ENCODE results near the gene SLC35F4. TPM values are rescaled to one million over a fixed set of nuclear protein-coding genes. Genes with fewer than 3 reads are reported as not detected.

The SLC35F4 gene
- total and polyA plus RNA-seq, 2 donors (not counting 3 experiments of a cell fraction or from before 2014, with no cell fraction given): not detected

DNA sequence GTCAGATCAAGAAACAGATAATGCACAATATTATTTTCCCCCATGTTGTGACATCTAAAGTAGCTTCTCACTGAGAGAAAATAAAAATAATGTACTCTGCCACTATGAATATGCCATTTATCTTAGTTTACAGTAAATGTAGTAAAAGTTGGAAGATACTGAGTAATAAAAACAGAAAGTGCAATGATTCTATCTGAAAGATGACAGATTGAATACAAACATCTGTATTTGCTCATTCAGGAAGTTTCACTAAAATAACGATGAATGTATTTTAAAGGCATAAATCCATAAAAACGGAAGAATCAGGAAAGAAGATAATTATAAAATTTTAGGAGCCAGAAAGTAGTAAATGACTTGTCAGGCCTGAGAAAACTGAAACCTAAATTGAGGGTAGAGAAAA lies 18.2 kb downstream of the SLC35F4 start:
- dilution Hi-C loops (cut with MboI; ENCODE audit: extremely low pct_ligation_motif_present, low sequenced_read_pairs): no loop called here
- FAIRE-seq (no peak), DNase-seq (ENCODE audit: low read depth, low spot score) (no peak)
- Histone ChIP-seq H3K4me3 (replicated peaks in 1 of 3; ENCODE audit: insufficient read depth in 1 of 3, low read depth in 1 of 3, low read length in 3 of 3) (no peak overlapping the region), H3K4me2 (ENCODE audit: insufficient read depth, low read length) (no peak overlapping the region), H2AFZ (ENCODE audit: low read depth, low read length) (no peak overlapping the region), H3K4me1 (ENCODE audit: control insufficient read depth, extremely low read depth, insufficient read depth, low read length) (no peaks in the 10 kb centered on the region), H3K9me1 (replicated peaks; ENCODE audit: control insufficient read depth, extremely low read depth, insufficient read depth, low read length) (no peaks in the 10 kb centered on the region), H4K20me1 (replicated peaks; ENCODE audit: control insufficient read depth, extremely low read depth, insufficient read depth, low read length) (no peaks in the 10 kb centered on the region), H3K27me3 (ENCODE audit: control insufficient read depth in 2 of 2, insufficient read depth in 2 of 2, low read length in 2 of 2) (no peaks in the 10 kb centered on the region), H3K27ac (ENCODE audit: insufficient read depth, low read depth, low read length) (no peak overlapping the region), H3K36me3 (ENCODE audit: control insufficient read depth in 2 of 2, extremely low read depth in 1 of 2, insufficient read depth in 2 of 2, low read length in 2 of 2) (no peaks in the 10 kb centered on the region), H3K9me3 (replicated peaks; ENCODE audit: control insufficient read depth, insufficient read depth, low read length) (no peaks in the 10 kb centered on the region), H3K9ac (replicated peaks; ENCODE audit: extremely low read depth, insufficient read depth, low read length) (no peak overlapping the region), H3K79me2 (ENCODE audit: control insufficient read depth, insufficient read depth, low read length) (no peaks in the 10 kb centered on the region)
- BruUV-seq (replicated peaks): no TSS peak
- CTCF ChIA-PET: no interaction called here
- TF ChIP-seq FOS (IDR thresholded peaks at IDR 0.05; ENCODE audit: borderline replicate concordance, insufficient read depth, low read length) (no peak), MYC (IDR thresholded peaks at IDR 0.05; ENCODE audit: low read depth, low read length) (no peak)
- TF ChIP-seq, protein P1, sequence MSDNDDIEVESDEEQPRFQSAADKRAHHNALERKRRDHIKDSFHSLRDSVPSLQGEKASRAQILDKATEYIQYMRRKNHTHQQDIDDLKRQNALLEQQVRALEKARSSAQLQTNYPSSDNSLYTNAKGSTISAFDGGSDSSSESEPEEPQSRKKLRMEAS (IDR thresholded peaks at IDR 0.05; ENCODE audit: insufficient read depth, insufficient read length): no peak
- POLR2A ChIA-PET: no interaction called here
- intact Hi-C loops (cut with micrococcal nuclease): no loop called here

DNA sequence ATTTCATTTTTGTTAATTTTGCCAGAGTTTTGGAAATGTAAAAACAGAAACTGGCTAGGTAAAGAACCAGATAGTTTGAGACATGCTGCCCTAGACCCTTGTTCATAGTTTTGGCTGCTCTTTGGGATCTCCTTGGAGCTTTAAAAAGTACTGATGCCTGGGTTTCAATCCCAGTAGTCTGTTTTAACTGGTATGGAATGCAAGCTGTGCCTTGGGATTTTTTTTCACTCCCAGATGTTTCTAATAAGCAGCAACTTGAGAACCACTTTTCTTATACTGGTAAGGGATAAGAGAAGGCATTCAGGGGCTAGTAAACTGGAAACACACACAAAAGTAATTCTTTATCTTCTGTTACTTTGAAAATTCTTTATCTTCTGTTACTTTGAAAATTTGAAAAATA lies 18.8 kb downstream of the SLC35F4 start:
- no TSS peak for BruUV-seq (replicated peaks)
- FAIRE-seq: no peak
- no peaks in the 10 kb centered on the region for H3K9me1 ChIP-seq (replicated peaks; ENCODE audit: control insufficient read depth, extremely low read depth, insufficient read depth, low read length)
- H4K20me1 ChIP-seq (replicated peaks; ENCODE audit: control insufficient read depth, extremely low read depth, insufficient read depth, low read length): no peaks in the 10 kb centered on the region
- no peak overlapping the region for H3K4me3 ChIP-seq (replicated peaks in 1 of 3; ENCODE audit: insufficient read depth in 1 of 3, low read depth in 1 of 3, low read length in 3 of 3)
- dilution Hi-C loops (cut with MboI; ENCODE audit: extremely low pct_ligation_motif_present, low sequenced_read_pairs) (no loop called here), intact Hi-C loops (cut with micrococcal nuclease) (no loop called here)
- H3K36me3 ChIP-seq (ENCODE audit: control insufficient read depth in 2 of 2, extremely low read depth in 1 of 2, insufficient read depth in 2 of 2, low read length in 2 of 2): no peaks in the 10 kb centered on the region
- no peaks in the 10 kb centered on the region for H3K9me3 ChIP-seq (replicated peaks; ENCODE audit: control insufficient read depth, insufficient read depth, low read length)
- ChIA-PET POLR2A (no interaction called here), CTCF (no interaction called here)
- H3K4me1 ChIP-seq (ENCODE audit: control insufficient read depth, extremely low read depth, insufficient read depth, low read length): no peaks in the 10 kb centered on the region
- DNase-seq (ENCODE audit: low read depth, low spot score): no peak
- no peak overlapping the region for H3K9ac ChIP-seq (replicated peaks; ENCODE audit: extremely low read depth, insufficient read depth, low read length)
- H3K27me3 ChIP-seq (ENCODE audit: control insufficient read depth in 2 of 2, insufficient read depth in 2 of 2, low read length in 2 of 2): no peaks in the 10 kb centered on the region
- H3K79me2 ChIP-seq (ENCODE audit: control insufficient read depth, insufficient read depth, low read length): no peaks in the 10 kb centered on the region
- H3K4me2 ChIP-seq (ENCODE audit: insufficient read depth, low read length): no peak overlapping the region
- no peak overlapping the region for H3K27ac ChIP-seq (ENCODE audit: insufficient read depth, low read depth, low read length)
- H2AFZ ChIP-seq (ENCODE audit: low read depth, low read length): no peak overlapping the region
- TF ChIP-seq, protein P2, sequence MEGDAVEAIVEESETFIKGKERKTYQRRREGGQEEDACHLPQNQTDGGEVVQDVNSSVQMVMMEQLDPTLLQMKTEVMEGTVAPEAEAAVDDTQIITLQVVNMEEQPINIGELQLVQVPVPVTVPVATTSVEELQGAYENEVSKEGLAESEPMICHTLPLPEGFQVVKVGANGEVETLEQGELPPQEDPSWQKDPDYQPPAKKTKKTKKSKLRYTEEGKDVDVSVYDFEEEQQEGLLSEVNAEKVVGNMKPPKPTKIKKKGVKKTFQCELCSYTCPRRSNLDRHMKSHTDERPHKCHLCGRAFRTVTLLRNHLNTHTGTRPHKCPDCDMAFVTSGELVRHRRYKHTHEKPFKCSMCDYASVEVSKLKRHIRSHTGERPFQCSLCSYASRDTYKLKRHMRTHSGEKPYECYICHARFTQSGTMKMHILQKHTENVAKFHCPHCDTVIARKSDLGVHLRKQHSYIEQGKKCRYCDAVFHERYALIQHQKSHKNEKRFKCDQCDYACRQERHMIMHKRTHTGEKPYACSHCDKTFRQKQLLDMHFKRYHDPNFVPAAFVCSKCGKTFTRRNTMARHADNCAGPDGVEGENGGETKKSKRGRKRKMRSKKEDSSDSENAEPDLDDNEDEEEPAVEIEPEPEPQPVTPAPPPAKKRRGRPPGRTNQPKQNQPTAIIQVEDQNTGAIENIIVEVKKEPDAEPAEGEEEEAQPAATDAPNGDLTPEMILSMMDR (IDR thresholded peaks at IDR 0.05; ENCODE audit: extremely low read depth in 1 of 2, insufficient read depth in 1 of 2, low read depth in 1 of 2, low read length in 2 of 2): no peak
- TF ChIP-seq EZH2 (IDR thresholded peaks at IDR 0.05; ENCODE audit: borderline replicate concordance, low read depth, low read length, severe bottlenecking) (no peak), FOS (IDR thresholded peaks at IDR 0.05; ENCODE audit: borderline replicate concordance, insufficient read depth, low read length) (no peak), POLR2AphosphoS5 (IDR thresholded peaks at IDR 0.05; ENCODE audit: insufficient read depth, low read depth, low read length) (no peak), GATA2 (IDR thresholded peaks at IDR 0.05; ENCODE audit: insufficient read depth, insufficient read length, low read depth, low read length) (no peak), JUN (IDR thresholded peaks at IDR 0.05; ENCODE audit: borderline replicate concordance, insufficient read depth, insufficient read length, low read depth) (no peak), POLR2A (IDR thresholded peaks at IDR 0.05; ENCODE audit: low read depth, low read length) (no peak), MYC (IDR thresholded peaks at IDR 0.05; ENCODE audit: low read depth, low read length) (no peak)
- TF ChIP-seq, protein P1 (IDR thresholded peaks at IDR 0.05; ENCODE audit: insufficient read depth, insufficient read length): no peak

All from endothelial cell of umbilical vein (primary cell).